Stimulated activated CD4-positive, alpha-beta T cell treated with anti-CD3 and anti-CD28 coated beads, TNF-alpha, amount 100 ng/mL, for 48 hours (primary cell): ENCODE measurements around the gene NOL12.
"Not testable (repeated sequence)": the region's sequence is repeated elsewhere in the genome, so short reads cannot be mapped to it uniquely, and the experiment has no call there.

ENCODE experiments used
- DNase-seq, 3 donors: peaks; one replicate each; pipeline ENCODE4 v3.0.0-alpha.2; 2020; ENCODE audit warnings: low read depth in 3 of 3

Gene NOL12

GRCh38 chr22:37686002-37686982 lies at the start of gene NOL12:
NOL12 (plus strand) TSS chr22:37686343; CDS start chr22:37686393, 50 bp downstream.
- DNase-seq, result peak; percentile 56 to 59 (median 57)

- no peak for DNase-seq
These were observed 49.2 kb upstream of the NOL12 start for GRCh38 chr22:37636949-37637273.

GRCh38 chr22:37638391-37639069 lies 47.6 kb upstream of the NOL12 start:
- no peak for DNase-seq

GRCh38 chr22:37639070-37639760 lies 46.9 kb upstream of the NOL12 start, which contains the start of gene SH3BP1:
SH3BP1 (plus strand) TSS chr22:37639669; CDS start chr22:37639788, 119 bp downstream.
- no peak for DNase-seq

GRCh38 chr22:37639771-37640590 lies 46.2 kb upstream of the NOL12 start:
- no peak for DNase-seq

GRCh38 chr22:37640591-37641560 lies 45.3 kb upstream of the NOL12 start:
- DNase-seq, result no peak

- no peak for DNase-seq
These were observed 44.6 kb upstream of the NOL12 start for GRCh38 chr22:37641561-37641949.

GRCh38 chr22:37643225-37643847 lies 42.8 kb upstream of the NOL12 start:
- DNase-seq, result peak; percentile 73 to 83 (median 83)

GRCh38 chr22:37647317-37647716 lies 38.8 kb upstream of the NOL12 start:
- no peak for DNase-seq

- DNase-seq, result no peak
These were observed 38.2 kb upstream of the NOL12 start for GRCh38 chr22:37647928-37648327.

GRCh38 chr22:37650463-37651136 lies 35.5 kb upstream of the NOL12 start:
- DNase-seq, result no peak

GRCh38 chr22:37654563-37655251 lies 31.4 kb upstream of the NOL12 start:
- DNase-seq, result no peak

GRCh38 chr22:37655252-37655563 lies 30.9 kb upstream of the NOL12 start:
- DNase-seq, result no peak

GRCh38 chr22:37656583-37656982 lies 29.6 kb upstream of the NOL12 start:
- not testable (repeated sequence) for DNase-seq

GRCh38 chr22:37657590-37658132 lies 28.5 kb upstream of the NOL12 start:
- DNase-seq, result no peak

GRCh38 chr22:37658133-37659065 lies 27.7 kb upstream of the NOL12 start, which contains the start of gene PDXP:
PDXP (plus strand) TSS chr22:37658723; CDS start chr22:37658783, 60 bp downstream.
- peak; percentile 97 to 98 (median 98) for DNase-seq
